Chondrocyte (in vitro differentiated cells): ENCODE measurements around the gene SNRPA. TPM values are rescaled to one million over a fixed set of nuclear protein-coding genes. Genes with fewer than 3 reads are reported as not detected.

Experiments used
- DNase-seq: peaks from one replicate; pipeline ENCODE4 v3.0.0; 2021; ENCODE audit warnings: mixed read lengths, low spot score
- H3K27ac Mint-ChIP-seq: one replicate; pipeline ENCODE4 v1.8.0; 2021; ENCODE audit warnings: mild to moderate bottlenecking, moderate library complexity, mixed read lengths; ENCODE audit not compliant: unreplicated experiment
- H3K27me3 Mint-ChIP-seq: 2 replicates; pipeline ENCODE4 v1.8.0; 2021; ENCODE audit warnings: low read depth, mixed read lengths
- H3K36me3 Mint-ChIP-seq: 2 replicates; pipeline ENCODE4 v1.8.0; 2021; ENCODE audit warnings: low read depth, mixed read lengths
- H3K4me1 Mint-ChIP-seq: 2 replicates; pipeline ENCODE4 v1.8.0; 2021; ENCODE audit warnings: low read depth, mild to moderate bottlenecking, mixed read lengths
- H3K4me3 Mint-ChIP-seq: one replicate; pipeline ENCODE4 v1.8.0; 2021; ENCODE audit warnings: mild to moderate bottlenecking, moderate library complexity, mixed read lengths; ENCODE audit not compliant: unreplicated experiment
- H3K9me3 Mint-ChIP-seq: 2 replicates; pipeline ENCODE4 v1.8.0; 2021; ENCODE audit warnings: low read depth, mixed read lengths
- CTCF ChIP-seq: fragments of 200-600 bp; sonication (generic); IDR thresholded peaks from 2 replicates; pipeline ENCODE4 v1.5.0; 2021; ENCODE audit warnings: antibody characterized with exemption, mild to moderate bottlenecking, moderate library complexity
- total RNA-seq: library from RNA; stranded (reverse); gene quantifications from 3 replicates; pipeline ENCODE4 v1.2.1, GENCODE V29; 2021

SNRPA gene
- total RNA-seq, 1 donor from 2014 or later, result 34.9 TPM

GRCh38 chr19:40776932-40777644, 26.1 kb downstream of the SNRPA start:
- no peaks in the 10 kb centered on the region for H3K9me3 Mint-ChIP-seq

GRCh38 chr19:40777645-40777936, 26.6 kb downstream of the SNRPA start:
- peak overlapping the region; percentile 99 for H3K27ac Mint-ChIP-seq
- H3K4me3 Mint-ChIP-seq, result peak overlapping the region; percentile 98
- peaks cover 2% of the 10 kb centered on the region for H3K36me3 Mint-ChIP-seq
- H3K27me3 Mint-ChIP-seq, result no peaks in the 10 kb centered on the region
- H3K9me3 Mint-ChIP-seq, result no peaks in the 10 kb centered on the region
- peaks cover 35% of the 10 kb centered on the region for H3K4me1 Mint-ChIP-seq
- TF ChIP-seq CTCF, result peak; percentile 21
- no peak for DNase-seq

More at GRCh38 chr19:40776932-40777644, 26.1 kb downstream of the SNRPA start:
- TF ChIP-seq CTCF, result no peak
- Mint-ChIP-seq H3K4me1 (peaks cover 35% of the 10 kb centered on the region), H3K27ac (peak overlapping the region; percentile 99), H3K4me3 (peak overlapping the region; percentile 98), H3K27me3 (no peaks in the 10 kb centered on the region), H3K36me3 (no peaks in the 10 kb centered on the region)
- no peak for DNase-seq

GRCh38 chr19:40777937-40778705, 27.1 kb downstream of the SNRPA start, which contains the start of gene RAB4B:
Gene RAB4B (plus strand): TSS chr19:40778247. CDS start chr19:40778376, 129 bp downstream.
- Mint-ChIP-seq H3K9me3 (no peaks in the 10 kb centered on the region), H3K27me3 (no peaks in the 10 kb centered on the region), H3K36me3 (peaks cover 2% of the 10 kb centered on the region), H3K27ac (peak within 1 kb of the TSS; percentile 99), H3K4me1 (peaks cover 35% of the 10 kb centered on the region), H3K4me3 (peak within 1 kb of the TSS; percentile 98)
- DNase-seq, result peak; percentile 100
- TF ChIP-seq CTCF, result no peak

GRCh38 chr19:40778706-40779284, 27.8 kb downstream of the SNRPA start:
- Mint-ChIP-seq H3K36me3 (peaks cover 4% of the 10 kb centered on the region), H3K27ac (peak overlapping the region; percentile 99), H3K27me3 (no peaks in the 10 kb centered on the region), H3K9me3 (no peaks in the 10 kb centered on the region), H3K4me3 (peak overlapping the region; percentile 98), H3K4me1 (peaks cover 35% of the 10 kb centered on the region)
- no peak for TF ChIP-seq CTCF
- DNase-seq, result no peak

- Mint-ChIP-seq H3K4me3 (no peak overlapping the region), H3K27ac (no peak overlapping the region), H3K9me3 (no peaks in the 10 kb centered on the region), H3K27me3 (no peaks in the 10 kb centered on the region), H3K36me3 (peaks cover 6% of the 10 kb centered on the region), H3K4me1 (peaks cover 25% of the 10 kb centered on the region)
- DNase-seq, result no peak
- TF ChIP-seq CTCF, result no peak
Measured at GRCh38 chr19:40780582-40780981, 29.6 kb downstream of the SNRPA start.
